GM19455 (cell line): Measurements from ENCODE around the gene SREK1IP1.
"Not testable (repeated sequence)": the region's sequence is repeated elsewhere in the genome, so short reads cannot be mapped to it uniquely, and the experiment has no call there.

Experiments used
- ATAC-seq: cut with Tn5 transposase; IDR thresholded peaks from one replicate; pipeline ENCODE4 v1.9.1; 2021; ENCODE audit not compliant: unreplicated experiment

Gene SREK1IP1

GRCh38 chr5:64765804-64766504 lies 2.5 kb downstream of the SREK1IP1 start:
- ATAC-seq, result no peak

DNA sequence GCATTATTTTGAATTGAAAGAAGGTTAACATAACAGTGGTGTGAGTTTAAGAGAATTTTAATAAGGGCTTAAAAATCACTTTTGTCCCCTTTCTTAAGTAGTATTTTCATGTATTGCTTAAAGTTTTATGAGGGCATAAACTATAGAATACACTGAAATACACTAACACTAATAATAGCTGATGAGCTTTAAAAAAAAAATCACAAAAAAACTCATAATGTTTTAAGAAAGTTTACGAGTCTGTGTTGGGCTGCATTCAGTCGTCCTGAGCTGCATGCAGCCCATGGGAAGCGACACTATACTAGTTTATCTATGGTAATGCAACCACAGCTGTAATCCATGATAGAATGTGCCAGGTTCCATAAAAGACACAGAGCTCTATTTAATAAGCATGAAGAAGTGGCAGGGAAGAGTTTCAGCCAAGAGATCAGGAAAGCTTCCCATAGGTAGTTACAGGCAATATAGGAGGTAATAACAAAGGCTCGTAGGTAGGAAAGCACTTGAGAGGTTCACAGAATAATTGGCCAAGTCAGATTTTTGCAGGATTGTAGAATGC lies 4.5 kb downstream of the SREK1IP1 start:
- ATAC-seq, result no peak

GRCh38 chr5:64759960-64760660 lies 8.4 kb downstream of the SREK1IP1 start:
- no peak for ATAC-seq

- no peak for ATAC-seq
Observed at GRCh38 chr5:64758901-64759300, 9.6 kb downstream of the SREK1IP1 start.

GRCh38 chr5:64754066-64754465 lies 14.4 kb downstream of the SREK1IP1 start:
- no peak for ATAC-seq

DNA sequence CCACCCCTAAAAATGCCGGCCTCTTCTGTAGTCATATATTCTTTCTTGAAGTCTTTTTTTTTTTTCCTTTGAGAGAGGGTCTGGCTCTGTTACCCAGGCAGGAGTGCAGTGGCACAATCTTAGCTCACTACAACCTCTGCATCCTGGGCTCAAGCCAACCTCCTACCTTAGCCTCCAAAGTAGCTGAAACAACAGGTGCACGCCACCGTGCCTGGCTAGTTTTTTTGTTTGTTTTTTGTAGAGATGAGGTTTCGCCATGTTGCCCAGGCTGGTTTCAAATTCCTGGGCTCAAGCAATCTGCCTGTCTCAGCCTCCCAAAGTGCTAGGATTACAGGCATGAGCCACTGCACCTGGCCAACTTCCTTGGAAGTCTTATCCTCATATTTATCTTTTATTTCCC lies 19.1 kb downstream of the SREK1IP1 start:
- no peak for ATAC-seq

DNA sequence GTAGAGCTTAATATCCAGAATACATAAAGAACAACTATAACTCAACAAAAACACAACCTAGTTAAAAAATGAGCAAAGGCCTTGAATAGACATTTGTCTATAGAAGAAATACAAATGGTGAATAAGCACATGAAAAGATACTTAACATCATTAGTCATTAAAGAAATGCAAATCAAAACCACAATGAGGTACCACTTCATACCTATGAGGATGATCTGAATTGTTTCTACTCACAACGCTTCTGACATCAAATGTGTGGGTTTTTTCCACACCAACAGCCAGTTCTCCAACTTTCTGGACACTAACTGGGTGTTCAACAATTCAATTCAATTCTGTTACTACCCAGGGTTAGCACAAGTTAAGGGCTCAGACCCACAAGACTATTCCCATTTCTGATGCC lies 22.0 kb downstream of the SREK1IP1 start:
- no peak for ATAC-seq

- no peak for ATAC-seq
Observed at GRCh38 chr5:64744914-64745313, 23.6 kb downstream of the SREK1IP1 start.

DNA sequence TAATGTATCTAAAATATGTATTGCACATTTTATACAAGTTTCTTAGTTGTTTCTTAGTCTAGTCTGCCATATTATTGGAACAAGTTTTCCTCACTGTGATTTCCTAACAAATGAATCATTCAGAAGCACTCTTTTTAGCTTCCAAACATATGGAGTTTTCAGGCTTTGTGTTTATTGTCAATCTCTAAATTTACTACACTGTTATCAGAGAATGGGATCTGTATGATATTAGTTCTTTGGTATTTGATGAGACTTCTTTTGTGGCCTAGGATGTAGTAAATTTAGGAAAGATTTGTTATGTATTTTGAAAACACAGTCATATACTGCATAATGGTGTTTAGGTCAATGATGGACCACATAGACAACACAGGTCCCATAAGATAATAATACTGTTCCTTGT lies 25.7 kb downstream of the SREK1IP1 start:
- ATAC-seq, result no peak

DNA sequence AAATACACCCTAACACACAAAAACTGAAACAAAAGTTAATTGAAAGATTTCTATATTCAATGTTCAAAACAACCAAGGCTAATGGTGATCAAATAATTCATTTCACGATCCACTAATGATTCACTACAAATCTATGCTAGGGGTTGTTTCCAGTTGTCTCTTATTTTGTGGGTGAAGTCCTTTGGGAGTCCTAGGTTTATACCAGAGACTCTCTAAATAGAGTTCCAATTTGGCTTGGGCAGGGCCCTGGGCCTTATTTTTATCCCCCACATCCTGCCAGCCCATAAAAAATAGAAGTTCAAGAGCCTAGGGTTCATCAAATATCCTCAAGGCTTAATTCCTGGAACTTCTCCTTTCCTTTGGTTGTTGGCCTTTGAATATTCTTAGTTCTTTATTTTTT lies 26.1 kb downstream of the SREK1IP1 start:
- ATAC-seq, result no peak

DNA sequence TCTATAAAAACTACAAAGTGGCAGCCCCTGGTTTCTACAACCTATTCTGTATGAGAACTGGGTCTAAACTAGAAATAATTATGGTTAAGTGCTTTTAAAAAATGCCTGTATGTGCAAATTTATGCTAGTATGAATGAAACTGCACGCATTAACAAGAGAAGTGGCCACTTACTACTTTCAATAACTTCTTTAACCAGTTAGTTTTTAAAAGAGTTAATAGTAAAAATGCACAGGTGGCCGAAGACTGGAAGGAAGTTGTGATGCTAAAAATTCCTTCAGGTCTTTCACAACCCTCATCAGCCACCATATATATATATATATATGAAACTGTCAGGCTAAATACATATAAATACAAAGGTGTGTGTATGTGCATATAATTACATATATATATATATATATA lies 41.3 kb downstream of the SREK1IP1 start:
- no peak for ATAC-seq

DNA sequence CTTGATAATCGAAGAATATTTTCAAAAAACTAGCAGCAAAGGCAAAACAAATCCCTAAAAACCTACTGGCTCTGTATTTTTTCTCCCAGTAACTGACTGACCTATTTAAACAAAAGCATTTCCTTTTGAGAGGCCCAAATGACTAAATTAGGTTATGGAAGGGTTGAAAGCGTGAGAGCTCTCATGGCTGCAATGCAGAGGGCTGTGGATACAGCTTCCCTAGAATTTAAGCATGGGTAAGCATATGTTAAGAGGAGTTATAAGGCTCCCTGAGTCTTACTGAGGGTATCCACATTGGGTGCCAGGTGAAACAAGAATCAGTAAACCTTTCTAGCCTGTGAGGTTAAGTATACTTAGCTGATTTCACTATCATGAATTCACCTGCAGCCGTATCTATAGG lies 45.9 kb downstream of the SREK1IP1 start:
- ATAC-seq, result no peak

DNA sequence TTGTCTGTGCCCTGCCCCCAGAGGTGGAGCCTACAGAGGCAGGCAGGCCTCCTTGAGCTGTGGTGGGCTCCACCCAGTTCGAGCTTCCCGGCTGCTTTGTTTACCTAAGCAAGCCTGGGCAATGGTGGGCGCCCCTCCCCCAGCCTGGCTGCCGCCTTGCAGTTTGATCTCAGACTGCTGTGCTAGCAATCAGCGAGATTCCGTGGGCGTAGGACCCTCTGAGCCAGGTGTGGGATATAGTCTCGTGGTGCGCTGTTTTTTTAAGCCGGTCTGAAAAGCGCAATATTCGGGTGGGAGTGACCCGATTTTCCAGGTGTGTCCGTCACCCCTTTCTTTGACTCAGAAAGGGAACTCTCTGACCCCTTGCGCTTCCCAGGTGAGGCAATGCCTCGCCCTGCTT lies 54.0 kb downstream of the SREK1IP1 start:
- ATAC-seq, result not testable (repeated sequence)

GRCh38 chr5:64707191-64707590 lies 61.3 kb downstream of the SREK1IP1 start:
- ATAC-seq, result no peak

DNA sequence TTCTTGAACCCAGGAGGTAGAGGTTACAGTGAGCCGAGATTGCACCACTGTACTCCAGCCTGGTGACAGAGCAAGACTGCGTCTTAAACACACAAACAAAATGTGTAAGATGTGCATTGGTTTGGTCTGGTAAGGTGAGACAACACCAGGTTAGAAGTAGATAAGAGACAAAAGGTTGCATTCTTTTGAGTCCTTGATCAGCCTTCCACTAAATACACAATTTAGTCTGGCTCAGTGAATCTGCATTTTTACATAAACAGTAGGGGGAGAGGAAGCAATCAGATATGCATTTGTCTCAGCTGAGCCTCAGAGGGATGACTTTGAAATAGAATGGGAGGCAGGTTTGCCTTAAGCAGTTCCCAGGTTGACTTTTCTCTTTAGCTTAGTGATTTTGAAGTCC lies 62.4 kb downstream of the SREK1IP1 start:
- not testable (repeated sequence) for ATAC-seq

DNA sequence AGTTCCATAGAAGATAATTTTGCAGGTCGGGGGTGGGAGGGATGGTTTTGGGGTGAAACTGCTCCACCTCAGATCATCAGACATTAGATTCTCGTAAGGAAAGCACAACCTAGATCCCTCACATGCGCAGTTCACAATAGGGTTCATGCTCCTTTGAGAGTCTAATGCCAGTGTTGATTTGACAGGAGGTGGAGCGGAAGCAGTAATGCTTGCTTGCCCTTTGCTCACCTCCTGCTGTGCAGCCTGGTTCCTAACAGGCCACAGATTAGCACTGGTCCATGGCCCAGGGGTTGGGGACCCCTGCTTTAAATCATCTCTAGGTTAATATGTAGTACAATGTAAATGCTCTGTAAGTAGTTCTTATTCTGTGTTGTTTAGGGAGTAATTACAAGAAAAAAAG lies 67.7 kb downstream of the SREK1IP1 start:
- ATAC-seq, result no peak

DNA sequence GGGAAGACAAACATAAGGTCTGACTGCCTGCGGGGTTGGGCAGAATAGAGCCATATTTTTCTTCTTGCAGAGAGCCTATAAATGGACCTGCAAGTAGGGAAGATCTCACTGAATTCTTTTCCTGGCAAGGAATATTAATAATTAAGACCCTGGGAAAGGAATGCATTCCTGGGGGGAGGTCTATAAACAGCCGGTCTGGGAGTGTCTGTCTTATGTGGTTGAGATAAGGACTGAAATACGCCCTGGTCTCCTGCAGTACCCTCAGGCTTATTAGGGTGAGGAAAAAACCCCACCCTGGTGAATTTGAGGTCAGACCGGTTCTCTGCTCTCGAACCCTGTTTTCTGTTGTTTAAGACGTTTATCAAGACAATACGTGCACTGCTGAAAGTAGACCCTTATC lies 72.1 kb downstream of the SREK1IP1 start:
- not testable (repeated sequence) for ATAC-seq

- ATAC-seq, result no peak
Observed at GRCh38 chr5:64693636-64694035, 74.9 kb downstream of the SREK1IP1 start.

DNA sequence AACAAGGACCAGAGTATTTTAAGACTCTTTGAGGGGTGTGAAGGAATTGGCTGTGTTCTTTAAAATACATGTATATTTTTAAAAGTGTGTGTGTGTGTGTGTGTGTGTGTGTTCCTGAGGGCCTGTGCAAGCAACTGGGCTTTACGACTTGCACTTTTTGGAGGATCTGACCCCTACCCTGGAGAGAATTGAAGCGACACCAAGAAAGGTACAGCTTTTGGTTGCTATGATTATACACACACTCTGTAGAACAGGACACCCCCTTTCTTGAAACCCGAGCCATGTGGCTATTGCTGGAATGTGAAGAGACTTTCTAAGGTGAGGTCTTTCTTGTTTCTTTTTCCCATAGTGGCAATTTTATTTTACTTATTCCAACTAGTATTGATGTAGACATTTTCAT lies 77.2 kb downstream of the SREK1IP1 start:
- ATAC-seq, result no peak

DNA sequence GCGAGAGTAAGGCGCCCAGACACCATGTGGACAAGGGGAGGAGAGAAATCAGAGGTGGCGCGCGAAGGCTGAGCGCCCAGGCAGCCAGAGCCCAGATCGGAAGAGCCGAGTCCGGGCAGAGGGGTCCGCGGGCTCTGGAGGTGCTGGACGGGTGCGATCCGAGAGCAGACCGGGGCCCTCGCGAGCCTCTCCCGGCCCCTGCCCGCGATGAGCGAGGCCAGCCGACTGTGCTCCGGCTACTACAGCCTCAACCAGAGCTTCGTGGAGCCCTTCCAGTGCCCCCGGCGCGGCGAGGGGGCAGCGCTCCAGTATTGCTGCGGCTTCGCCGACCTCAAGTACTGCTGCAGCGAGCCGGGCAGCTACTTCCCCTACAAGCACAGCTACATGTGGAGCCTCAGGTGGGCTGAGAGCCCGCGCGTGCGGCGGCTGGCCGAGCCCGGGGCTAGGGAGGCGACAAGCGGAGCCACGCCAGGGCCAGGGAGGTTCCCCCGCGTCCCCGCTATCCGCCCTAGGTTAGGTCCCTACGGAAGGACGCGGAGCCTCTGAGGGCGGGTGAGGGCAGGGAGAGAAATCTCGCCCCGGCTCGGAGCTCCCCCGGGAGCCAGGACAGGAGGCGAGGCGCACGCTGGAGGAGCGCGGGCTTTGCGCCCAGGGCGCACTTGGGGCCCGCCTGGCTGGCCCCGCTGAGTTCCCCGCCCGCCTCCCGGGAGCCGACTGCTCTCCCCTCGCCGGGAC lies 77.9 kb downstream of the SREK1IP1 start, which contains the start of gene SHISAL2B:
Gene SHISAL2B, plus strand, starts transcription at position 87 of the 735 bp plus-strand sequence. Its CDS starts 121 bp downstream, at position 208.
- no peak for ATAC-seq

- no peak for ATAC-seq
Observed at GRCh38 chr5:64690104-64690416, 78.4 kb downstream of the SREK1IP1 start.

DNA sequence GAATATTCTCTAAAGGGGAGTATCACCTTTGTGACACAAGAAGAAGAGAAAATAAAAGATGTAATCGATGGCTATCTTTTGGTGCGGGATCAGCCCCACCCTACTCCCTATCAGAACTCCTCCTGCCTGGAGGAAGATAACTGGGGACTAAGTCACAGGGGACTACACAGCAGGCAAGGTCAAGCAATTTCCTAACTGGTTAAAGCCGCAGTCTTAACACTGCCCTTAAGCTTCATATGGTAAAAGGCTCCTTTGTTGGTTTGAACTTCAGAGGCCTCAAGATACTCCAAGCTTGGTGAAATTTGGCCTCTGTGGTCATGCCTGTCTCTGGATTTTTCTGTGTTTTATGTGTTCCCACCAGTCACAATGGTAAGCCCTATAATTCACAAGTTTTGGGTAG lies 79.5 kb downstream of the SREK1IP1 start:
- no peak for ATAC-seq
